ENCODE measurements around the gene PPM1J.

The PPM1J gene

GRCh38 chr1:112711041-112711440, 4.1 kb downstream of the PPM1J start:
- ChIA-PET CTCF (interaction anchor here (0.9 to 4.4 kb wide), 4 partner anchors 9 to 321 kb away, joined by 3 to 21 read pairs (median 8); a partner anchor contains a TSS), POLR2A (interaction anchor here (1.0 kb wide), 1 partner anchor 320 kb away, joined by 3 read pairs; no protein-coding TSS in a partner anchor)
- H3K9me3 ChIP-seq (ENCODE audit: control extremely low read depth in 1 of 5, control insufficient read depth in 4 of 5, insufficient read depth in 2 of 5, low read depth in 1 of 5, low read length in 4 of 5), result no peaks in the 10 kb centered on the region

GRCh38 chr1:112710586-112710985, 4.5 kb downstream of the PPM1J start:
- 100% methylated on average over 1 of the region's 3 CpGs for WGBS (ENCODE audit: insufficient coverage)
- no peak for DNase-seq
- Histone ChIP-seq H3K36me3 (ENCODE audit: control insufficient read depth in 4 of 4, insufficient read depth in 4 of 4, low read length in 3 of 4) (no peaks in the 10 kb centered on the region), H3K27me3 (replicated peaks in 2 of 5; ENCODE audit: control insufficient read depth in 4 of 5, insufficient read depth in 5 of 5, low read length in 4 of 5) (peaks cover 0 to 9% (median 2%) of the 10 kb centered on the region in 5 experiments), H3K4me1 (ENCODE audit: control extremely low read depth in 1 of 4, control insufficient read depth in 4 of 4, insufficient read depth in 4 of 4, low read length in 3 of 4) (peaks cover 0 to 35% (median 32%) of the 10 kb centered on the region in 4 experiments), H3K4me3 (ENCODE audit: control insufficient read depth in 1 of 7, extremely low read depth in 1 of 7, insufficient read depth in 4 of 7, low read depth in 2 of 7, low read length in 6 of 7) (no peak overlapping the region), H3K27ac (ENCODE audit: insufficient read depth in 1 of 2, low read depth in 1 of 2, low read length in 2 of 2, poor library complexity in 1 of 2, severe bottlenecking in 2 of 2) (no peak overlapping the region), H3K9me3 (ENCODE audit: control extremely low read depth in 1 of 5, control insufficient read depth in 4 of 5, insufficient read depth in 2 of 5, low read depth in 1 of 5, low read length in 4 of 5) (no peaks in the 10 kb centered on the region)
- ChIA-PET POLR2A (no interaction called here), CTCF (interaction anchor here (0.9 to 4.4 kb wide), 4 partner anchors 9 to 321 kb away, joined by 3 to 21 read pairs (median 8); a partner anchor contains a TSS)

More at GRCh38 chr1:112711041-112711440, 4.1 kb downstream of the PPM1J start:
- Histone ChIP-seq H3K27me3 (replicated peaks in 2 of 5; ENCODE audit: control insufficient read depth in 4 of 5, insufficient read depth in 5 of 5, low read length in 4 of 5) (peaks cover 0 to 9% (median 2%) of the 10 kb centered on the region in 5 experiments), H3K36me3 (ENCODE audit: control insufficient read depth in 4 of 4, insufficient read depth in 4 of 4, low read length in 3 of 4) (no peaks in the 10 kb centered on the region), H3K4me3 (ENCODE audit: control insufficient read depth in 1 of 7, extremely low read depth in 1 of 7, insufficient read depth in 4 of 7, low read depth in 2 of 7, low read length in 6 of 7) (no peak overlapping the region), H3K4me1 (ENCODE audit: control extremely low read depth in 1 of 4, control insufficient read depth in 4 of 4, insufficient read depth in 4 of 4, low read length in 3 of 4) (peaks cover 0 to 35% (median 32%) of the 10 kb centered on the region in 4 experiments), H3K27ac (ENCODE audit: insufficient read depth in 1 of 2, low read depth in 1 of 2, low read length in 2 of 2, poor library complexity in 1 of 2, severe bottlenecking in 2 of 2) (no peak overlapping the region)
- no peak for DNase-seq
- WGBS (ENCODE audit: insufficient coverage), result 64% methylated on average over 4 of the region's 7 CpGs

- POLR2A ChIA-PET, result interaction anchor here (0.6 kb wide), 1 partner anchor 88 kb away, joined by 3 read pairs; no protein-coding TSS in a partner anchor
- Histone ChIP-seq H3K4me3 (ENCODE audit: control insufficient read depth in 1 of 7, extremely low read depth in 1 of 7, insufficient read depth in 4 of 7, low read depth in 2 of 7, low read length in 6 of 7) (no peak overlapping the region), H3K27ac (ENCODE audit: insufficient read depth in 1 of 2, low read depth in 1 of 2, low read length in 2 of 2, poor library complexity in 1 of 2, severe bottlenecking in 2 of 2) (no peak overlapping the region), H3K36me3 (ENCODE audit: control insufficient read depth in 4 of 4, insufficient read depth in 4 of 4, low read length in 3 of 4) (no peaks in the 10 kb centered on the region), H3K4me1 (ENCODE audit: control extremely low read depth in 1 of 4, control insufficient read depth in 4 of 4, insufficient read depth in 4 of 4, low read length in 3 of 4) (peaks cover 3 to 37% (median 34%) of the 10 kb centered on the region in 4 experiments), H3K27me3 (replicated peaks in 2 of 5; ENCODE audit: control insufficient read depth in 4 of 5, insufficient read depth in 5 of 5, low read length in 4 of 5) (peaks cover 0 to 9% (median 2%) of the 10 kb centered on the region in 5 experiments), H3K9me3 (ENCODE audit: control extremely low read depth in 1 of 5, control insufficient read depth in 4 of 5, insufficient read depth in 2 of 5, low read depth in 1 of 5, low read length in 4 of 5) (no peaks in the 10 kb centered on the region)
- WGBS (ENCODE audit: insufficient coverage), result 100% methylated on average over 6 of the region's 7 CpGs
- CTCF ChIA-PET, result interaction anchor here (0.9 to 4.4 kb wide), 6 partner anchors 10 to 320 kb away, joined by 3 to 21 read pairs (median 8); a partner anchor contains a TSS
- DNase-seq, result no peak
Observed at GRCh38 chr1:112710159-112710558, 5.0 kb downstream of the PPM1J start.

DNA sequence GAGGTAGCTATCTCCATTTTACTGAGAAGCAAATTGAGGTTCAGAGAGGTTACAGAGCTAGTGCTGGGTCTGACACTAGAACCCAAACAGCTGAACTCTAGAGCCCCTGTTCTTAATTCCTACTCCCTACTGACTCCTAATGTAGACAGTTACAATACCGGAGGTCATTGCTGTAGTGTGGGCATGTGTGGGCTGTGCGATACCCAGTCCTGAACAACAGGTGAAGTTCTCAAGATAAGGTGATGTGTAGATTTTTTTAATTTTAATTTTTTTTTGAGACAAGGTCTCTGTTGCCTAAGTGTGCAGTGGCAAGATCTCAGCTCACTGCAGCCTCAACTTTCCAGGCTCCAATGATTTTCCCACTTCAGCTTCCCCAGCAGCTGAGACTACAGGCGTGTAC, 6.6 kb downstream of the PPM1J start:
- ChIA-PET CTCF (interaction anchor here (0.6 to 4.4 kb wide), 23 partner anchors 8 to 320 kb away, joined by 3 to 21 read pairs (median 4); partner anchors contain the start of genes MOV10 and WNT2B), POLR2A (no interaction called here)
- DNase-seq, result no peak
- Histone ChIP-seq H3K27ac (ENCODE audit: insufficient read depth in 1 of 2, low read depth in 1 of 2, low read length in 2 of 2, poor library complexity in 1 of 2, severe bottlenecking in 2 of 2) (no peak overlapping the region), H3K27me3 (replicated peaks in 2 of 5; ENCODE audit: control insufficient read depth in 4 of 5, insufficient read depth in 5 of 5, low read length in 4 of 5) (peaks cover 0 to 4% (median 2%) of the 10 kb centered on the region in 5 experiments), H3K9me3 (ENCODE audit: control extremely low read depth in 1 of 5, control insufficient read depth in 4 of 5, insufficient read depth in 2 of 5, low read depth in 1 of 5, low read length in 4 of 5) (no peaks in the 10 kb centered on the region), H3K4me1 (ENCODE audit: control extremely low read depth in 1 of 4, control insufficient read depth in 4 of 4, insufficient read depth in 4 of 4, low read length in 3 of 4) (peaks cover 3 to 33% (median 31%) of the 10 kb centered on the region in 4 experiments), H3K36me3 (ENCODE audit: control insufficient read depth in 4 of 4, insufficient read depth in 4 of 4, low read length in 3 of 4) (no peaks in the 10 kb centered on the region), H3K4me3 (ENCODE audit: control insufficient read depth in 1 of 7, extremely low read depth in 1 of 7, insufficient read depth in 4 of 7, low read depth in 2 of 7, low read length in 6 of 7) (no peak overlapping the region)
- WGBS (ENCODE audit: insufficient coverage), result 80% methylated on average over 1 of the region's 3 CpGs

DNA sequence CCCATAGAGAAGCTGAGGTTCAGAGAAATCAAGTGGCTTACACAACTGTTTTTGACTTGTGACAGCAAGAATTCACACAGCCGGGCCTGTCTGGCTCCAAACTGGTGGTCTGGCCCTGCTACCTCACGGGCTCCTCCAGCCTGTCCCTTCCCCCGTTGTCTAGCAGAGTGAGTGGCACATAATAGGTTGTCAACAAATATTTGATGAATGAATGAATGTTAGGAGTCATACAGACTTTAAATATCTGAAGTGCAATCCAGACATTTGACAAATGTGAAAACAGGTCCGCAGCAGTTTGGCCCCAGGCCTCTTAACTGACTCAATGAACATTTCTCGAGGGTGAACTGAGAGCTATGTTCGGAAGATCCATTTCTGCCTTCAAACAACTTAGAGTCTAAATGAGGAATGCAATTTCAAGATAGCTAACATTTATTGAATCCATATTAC, 7.1 kb downstream of the PPM1J start:
- peaks cover 3 to 33% (median 31%) of the 10 kb centered on the region in 4 experiments for H3K4me1 ChIP-seq (ENCODE audit: control extremely low read depth in 1 of 4, control insufficient read depth in 4 of 4, insufficient read depth in 4 of 4, low read length in 3 of 4)
- no peak overlapping the region for H3K27ac ChIP-seq (ENCODE audit: insufficient read depth in 1 of 2, low read depth in 1 of 2, low read length in 2 of 2, poor library complexity in 1 of 2, severe bottlenecking in 2 of 2)
- CTCF ChIA-PET, result interaction anchor here (0.6 to 4.4 kb wide), 23 partner anchors 9 to 319 kb away, joined by 3 to 21 read pairs (median 4); partner anchors contain the start of genes MOV10 and WNT2B
- H3K4me3 ChIP-seq (ENCODE audit: control insufficient read depth in 1 of 7, extremely low read depth in 1 of 7, insufficient read depth in 4 of 7, low read depth in 2 of 7, low read length in 6 of 7), result peak overlapping the region in 1 of 7 experiments; percentile 76
- 92% methylated on average over 4 of the region's 6 CpGs for WGBS (ENCODE audit: insufficient coverage)
- POLR2A ChIA-PET, result no interaction called here
- no peaks in the 10 kb centered on the region for H3K9me3 ChIP-seq (ENCODE audit: control extremely low read depth in 1 of 5, control insufficient read depth in 4 of 5, insufficient read depth in 2 of 5, low read depth in 1 of 5, low read length in 4 of 5)
- no peak for DNase-seq
- peaks cover 0 to 4% (median 2%) of the 10 kb centered on the region in 5 experiments for H3K27me3 ChIP-seq (replicated peaks in 2 of 5; ENCODE audit: control insufficient read depth in 4 of 5, insufficient read depth in 5 of 5, low read length in 4 of 5)
- H3K36me3 ChIP-seq (ENCODE audit: control insufficient read depth in 4 of 4, insufficient read depth in 4 of 4, low read length in 3 of 4), result no peaks in the 10 kb centered on the region

GRCh38 chr1:112707221-112708001, 7.7 kb downstream of the PPM1J start:
- H3K27ac ChIP-seq (ENCODE audit: insufficient read depth in 1 of 2, low read depth in 1 of 2, low read length in 2 of 2, poor library complexity in 1 of 2, severe bottlenecking in 2 of 2), result no peak overlapping the region

More at GRCh38 chr1:112707221-112708001, 7.7 kb downstream of the PPM1J start:
- peak overlapping the region; percentile 54 to 86 (median 76) for H3K4me3 ChIP-seq (ENCODE audit: control insufficient read depth in 1 of 7, extremely low read depth in 1 of 7, insufficient read depth in 4 of 7, low read depth in 2 of 7, low read length in 6 of 7)
- POLR2A ChIA-PET, result no interaction called here
- DNase-seq, result peak; percentile 56 to 75 (median 57)
- peaks cover 0 to 4% (median 2%) of the 10 kb centered on the region in 5 experiments for H3K27me3 ChIP-seq (replicated peaks in 2 of 5; ENCODE audit: control insufficient read depth in 4 of 5, insufficient read depth in 5 of 5, low read length in 4 of 5)
- CTCF ChIA-PET, result interaction anchor here (0.8 to 4.4 kb wide), 19 partner anchors 9 to 319 kb away, joined by 3 to 21 read pairs (median 4); partner anchors contain the start of genes MOV10 and WNT2B
- 13% methylated on average over 33 of the region's 42 CpGs for WGBS (ENCODE audit: insufficient coverage)
- peaks cover 3 to 39% (median 31%) of the 10 kb centered on the region in 4 experiments for H3K4me1 ChIP-seq (ENCODE audit: control extremely low read depth in 1 of 4, control insufficient read depth in 4 of 4, insufficient read depth in 4 of 4, low read length in 3 of 4)
- no peaks in the 10 kb centered on the region for H3K9me3 ChIP-seq (ENCODE audit: control extremely low read depth in 1 of 5, control insufficient read depth in 4 of 5, insufficient read depth in 2 of 5, low read depth in 1 of 5, low read length in 4 of 5)
- H3K36me3 ChIP-seq (ENCODE audit: control insufficient read depth in 4 of 4, insufficient read depth in 4 of 4, low read length in 3 of 4), result peaks cover 0 to 2% (median 0%) of the 10 kb centered on the region in 4 experiments

Data from common myeloid progenitor, CD34-positive (primary cell).